Uterus (tissue), 4 donors: ENCODE measurements around the gene SLC39A7. TPM values are rescaled to one million over a fixed set of nuclear protein-coding genes. Genes with fewer than 3 reads are reported as not detected.
A peak's percentile ranks its signal among the peaks of the same experiment; 100 is the strongest.

Experiments used
- DNase-seq, 2 donors: peaks; one replicate each; pipeline ENCODE4 v3.0.0-alpha.2; 2019 to 2020
- H3K27ac ChIP-seq, 2 donors: fragments of 200-600 bp; sonication (generic); 1 replicate in 1 of 2; 2 replicates in 1 of 2; pipeline ENCODE4 v1.5.1; 2016 to 2018
- H3K27me3 ChIP-seq, 2 donors: fragments of 200-600 bp; sonication (generic); one replicate each; pipeline ENCODE4 v1.5.1; 2018 to 2019; ENCODE audit warnings: control low read depth in 1 of 2
- H3K36me3 ChIP-seq, 2 donors: fragments of 200-600 bp; sonication (generic); one replicate each; pipeline ENCODE4 v1.5.1; 2019; ENCODE audit warnings: control low read depth in 1 of 2
- H3K4me1 ChIP-seq, 2 donors: fragments of 200-600 bp; sonication (generic); one replicate each; pipeline ENCODE4 v1.5.1; 2018 to 2019; ENCODE audit warnings: control low read depth in 1 of 2
- H3K4me3 ChIP-seq, 2 donors: fragments of 200-600 bp; sonication (generic); 1 replicate in 1 of 2; 2 replicates in 1 of 2; pipeline ENCODE4 v1.5.1; 2018 to 2019; ENCODE audit warnings: mild to moderate bottlenecking in 1 of 2
- H3K9me3 ChIP-seq, 2 donors: fragments of 200-600 bp; sonication (generic); one replicate each; pipeline ENCODE4 v1.5.1; 2019; ENCODE audit warnings: control low read depth in 1 of 2
- POLR2A ChIP-seq, 2 donors: fragments of 450-650 bp; IDR thresholded peaks; one replicate each; pipeline ENCODE4 v1.6.1; 2016; ENCODE audit warnings: antibody characterized with exemption in 2 of 2, mild to moderate bottlenecking in 1 of 2, moderate library complexity in 1 of 2
- intact Hi-C: fragments of 100-400 bp; cut with DNase I; formaldehyde crosslinking; loops from one replicate; pipeline ENCODE4 v1.15.1; 2023; ENCODE audit warnings: low total_unique reads
- total RNA-seq, 4 donors: library from RNA; depleted of rRNA in 3 of 4; stranded (reverse); fragments of >200 nt in 3 of 4; gene quantifications; one replicate each; pipeline versions ENCODE4 v1.1.0 to v1.2.4, GENCODE V29; 2014 to 2023
- TF ChIP-seq, protein P1 (sequence below), 4 experiments: fragments of 200-600 bp in 2 of 4; fragments of 450-650 bp in 2 of 4; sonication (generic) in 2 of 4; IDR thresholded peaks; one replicate each; pipeline ENCODE4 v1.5.1; 2016 to 2019; ENCODE audit warnings: antibody characterized with exemption in 4 of 4, mild to moderate bottlenecking in 2 of 4, moderate library complexity in 1 of 4
- donor health status: DM: yes; HTN: yes; CAD: no.

SLC39A7 gene
- total RNA-seq, 4 donors from 2014 or later: 53.8 to 87.8 (median 57.5) TPM

DNA sequence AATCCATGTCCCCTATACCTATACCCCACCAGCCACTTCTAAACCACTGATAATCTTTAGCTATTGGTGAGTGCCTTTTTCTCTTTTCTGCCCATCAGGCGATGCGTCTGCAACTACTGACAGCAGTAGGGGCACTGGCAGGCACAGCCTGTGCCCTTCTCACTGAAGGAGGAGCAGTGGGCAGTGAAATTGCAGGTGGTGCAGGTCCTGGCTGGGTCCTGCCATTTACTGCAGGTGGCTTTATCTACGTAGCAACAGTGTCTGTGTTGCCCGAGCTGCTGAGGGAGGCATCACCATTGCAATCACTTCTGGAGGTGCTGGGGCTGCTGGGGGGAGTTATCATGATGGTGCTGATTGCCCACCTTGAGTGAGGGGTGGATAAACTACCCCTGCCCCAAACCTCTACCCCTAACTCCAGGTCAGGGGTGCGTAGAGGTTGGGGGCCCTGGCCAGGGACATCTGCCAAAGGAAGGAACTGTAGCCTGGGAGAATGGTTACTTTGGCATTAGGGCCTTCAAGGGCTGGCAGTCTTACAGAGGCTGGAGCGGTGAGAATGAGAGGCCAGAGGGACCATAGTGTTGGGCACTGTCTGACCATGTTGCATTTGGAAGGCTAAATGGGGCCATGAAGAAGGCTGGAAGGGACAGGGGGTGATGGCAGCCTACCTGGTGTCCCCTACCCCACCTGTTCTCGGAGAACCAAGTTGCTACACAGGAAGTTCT, 2.9 kb downstream of the SLC39A7 start:
- Histone ChIP-seq H3K4me3 (no peak overlapping the region), H3K27ac (no peak overlapping the region), H3K36me3 (no peaks in the 10 kb centered on the region), H3K9me3 (no peaks in the 10 kb centered on the region), H3K4me1 (peaks cover 10% of the 10 kb centered on the region in 2 donors), H3K27me3 (no peaks in the 10 kb centered on the region)
- no peak for TF ChIP-seq POLR2A (IDR thresholded peaks at IDR 0.05)
- TF ChIP-seq, protein P1, sequence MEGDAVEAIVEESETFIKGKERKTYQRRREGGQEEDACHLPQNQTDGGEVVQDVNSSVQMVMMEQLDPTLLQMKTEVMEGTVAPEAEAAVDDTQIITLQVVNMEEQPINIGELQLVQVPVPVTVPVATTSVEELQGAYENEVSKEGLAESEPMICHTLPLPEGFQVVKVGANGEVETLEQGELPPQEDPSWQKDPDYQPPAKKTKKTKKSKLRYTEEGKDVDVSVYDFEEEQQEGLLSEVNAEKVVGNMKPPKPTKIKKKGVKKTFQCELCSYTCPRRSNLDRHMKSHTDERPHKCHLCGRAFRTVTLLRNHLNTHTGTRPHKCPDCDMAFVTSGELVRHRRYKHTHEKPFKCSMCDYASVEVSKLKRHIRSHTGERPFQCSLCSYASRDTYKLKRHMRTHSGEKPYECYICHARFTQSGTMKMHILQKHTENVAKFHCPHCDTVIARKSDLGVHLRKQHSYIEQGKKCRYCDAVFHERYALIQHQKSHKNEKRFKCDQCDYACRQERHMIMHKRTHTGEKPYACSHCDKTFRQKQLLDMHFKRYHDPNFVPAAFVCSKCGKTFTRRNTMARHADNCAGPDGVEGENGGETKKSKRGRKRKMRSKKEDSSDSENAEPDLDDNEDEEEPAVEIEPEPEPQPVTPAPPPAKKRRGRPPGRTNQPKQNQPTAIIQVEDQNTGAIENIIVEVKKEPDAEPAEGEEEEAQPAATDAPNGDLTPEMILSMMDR (IDR thresholded peaks at IDR 0.05): no peak
- no peak for DNase-seq
- intact Hi-C loops: loop anchor here (10.0 kb wide), 1 partner anchor 91 kb away; the partner anchor contains the start of gene RGL2

DNA sequence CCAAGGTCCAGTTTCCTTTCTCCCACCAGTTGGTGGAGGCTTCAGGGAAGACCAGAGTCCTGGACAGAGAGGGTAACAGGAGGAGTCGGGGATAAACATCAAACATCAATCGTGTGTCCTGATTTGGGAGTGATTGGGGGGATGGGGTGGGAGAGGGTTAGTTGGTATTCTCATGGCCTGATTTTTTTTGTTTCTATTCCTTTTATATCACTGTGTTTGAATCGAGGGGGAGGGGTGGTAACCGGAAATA, 3.4 kb downstream of the SLC39A7 start:
- Histone ChIP-seq H3K27ac (no peak overlapping the region), H3K4me1 (peaks cover 10% of the 10 kb centered on the region in 2 donors), H3K36me3 (no peaks in the 10 kb centered on the region), H3K27me3 (no peaks in the 10 kb centered on the region), H3K9me3 (no peaks in the 10 kb centered on the region), H3K4me3 (peak overlapping the region in 1 of 2 donors; percentile 41)
- intact Hi-C loops: loop anchor here (10.0 kb wide), 1 partner anchor 91 kb away; the partner anchor contains the start of gene RGL2
- no peak for DNase-seq
- TF ChIP-seq, protein P1 (IDR thresholded peaks at IDR 0.05): no peak
- TF ChIP-seq POLR2A (IDR thresholded peaks at IDR 0.05): no peak

DNA sequence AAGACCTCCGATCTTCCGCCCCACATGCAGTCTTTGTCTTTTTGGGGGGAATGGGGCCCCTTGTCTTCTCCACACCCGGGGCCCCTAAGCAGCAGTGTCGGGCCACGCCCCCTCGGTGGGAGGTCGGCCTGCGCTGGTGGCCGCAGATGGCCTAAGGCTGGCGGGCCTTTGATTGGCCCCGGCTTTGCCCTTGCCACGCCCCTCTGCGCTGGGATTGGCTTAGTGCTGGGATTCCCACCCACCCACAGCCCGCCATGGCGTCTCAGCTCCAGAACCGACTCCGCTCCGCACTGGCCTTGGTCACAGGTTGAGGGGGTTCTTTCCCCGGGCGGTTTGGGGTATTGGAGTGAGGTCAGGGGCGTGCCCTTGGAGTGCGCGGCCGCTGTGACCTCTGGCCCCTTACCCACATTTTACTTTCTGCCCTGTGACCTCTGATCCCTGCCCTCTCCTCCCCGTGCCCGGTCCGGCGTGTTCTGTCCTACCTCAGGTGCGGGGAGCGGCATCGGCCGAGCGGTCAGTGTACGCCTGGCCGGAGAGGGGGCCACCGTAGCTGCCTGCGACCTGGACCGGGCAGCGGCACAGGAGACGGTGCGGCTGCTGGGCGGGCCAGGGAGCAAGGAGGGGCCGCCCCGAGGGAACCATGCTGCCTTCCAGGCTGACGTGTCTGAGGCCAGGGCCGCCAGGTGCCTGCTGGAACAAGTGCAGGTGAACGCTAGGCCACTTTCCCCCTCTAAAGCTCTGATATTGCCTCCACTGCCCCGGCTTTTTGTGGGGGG, 3.9 kb downstream of the SLC39A7 start, which contains the start of gene HSD17B8:
Gene HSD17B8, plus strand, starts transcription at position 241 of the 776 bp plus-strand sequence. Its CDS starts 14 bp downstream, at position 255.
- TF ChIP-seq POLR2A (IDR thresholded peaks at IDR 0.05): peak in 1 of 2 donors; percentile 48
- TF ChIP-seq, protein P1 (IDR thresholded peaks at IDR 0.05): peak in 1 of 4 experiments; percentile 7
- Histone ChIP-seq H3K27me3 (no peaks in the 10 kb centered on the region), H3K4me3 (peak within 1 kb of the TSS; percentile 41), H3K4me1 (peaks cover 10% of the 10 kb centered on the region in 2 donors), H3K27ac (peak within 1 kb of the TSS in 1 of 2 donors; percentile 35), H3K36me3 (no peaks in the 10 kb centered on the region), H3K9me3 (no peaks in the 10 kb centered on the region)
- intact Hi-C loops: loop anchor here (10.0 kb wide), 1 partner anchor 90 kb away; the partner anchor contains the start of gene RGL2
- peak; percentile 89 to 90 for DNase-seq

DNA sequence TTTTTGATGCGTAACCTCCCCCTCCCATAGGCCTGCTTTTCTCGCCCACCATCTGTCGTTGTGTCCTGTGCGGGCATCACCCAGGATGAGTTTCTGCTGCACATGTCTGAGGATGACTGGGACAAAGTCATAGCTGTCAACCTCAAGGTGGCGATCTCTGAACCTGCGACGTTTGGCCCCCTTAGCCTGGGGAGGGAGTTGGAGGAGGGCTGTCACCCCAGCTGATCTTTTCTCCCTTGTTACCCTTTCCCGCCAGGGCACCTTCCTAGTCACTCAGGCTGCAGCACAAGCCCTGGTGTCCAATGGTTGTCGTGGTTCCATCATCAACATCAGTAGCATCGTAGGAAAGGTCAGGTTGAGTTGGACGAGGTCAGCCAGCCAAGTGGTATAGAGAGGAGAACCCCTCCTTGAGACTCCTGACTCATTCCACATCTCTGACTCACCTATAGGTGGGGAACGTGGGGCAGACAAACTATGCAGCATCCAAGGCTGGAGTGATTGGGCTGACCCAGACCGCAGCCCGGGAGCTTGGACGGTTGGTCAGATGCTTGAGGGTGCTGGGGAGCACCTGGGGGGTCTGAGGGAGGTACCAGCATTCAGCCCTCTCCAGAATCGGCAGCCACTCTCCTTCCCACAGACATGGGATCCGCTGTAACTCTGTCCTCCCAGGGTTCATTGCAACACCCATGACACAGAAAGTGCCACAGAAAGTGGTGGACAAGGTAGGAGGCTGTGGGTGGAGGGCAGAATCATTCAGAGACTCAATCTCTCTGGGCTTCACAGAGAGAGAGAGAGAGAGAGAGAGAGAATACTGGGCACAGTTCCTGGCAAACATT, 4.7 kb downstream of the SLC39A7 start:
- Histone ChIP-seq H3K9me3 (no peaks in the 10 kb centered on the region), H3K36me3 (no peaks in the 10 kb centered on the region), H3K4me3 (peak overlapping the region; percentile 41), H3K4me1 (peaks cover 10% of the 10 kb centered on the region in 2 donors), H3K27me3 (no peaks in the 10 kb centered on the region), H3K27ac (no peak overlapping the region)
- no peak for DNase-seq
- TF ChIP-seq, protein P1 (IDR thresholded peaks at IDR 0.05): no peak
- TF ChIP-seq POLR2A (IDR thresholded peaks at IDR 0.05): no peak
- intact Hi-C loops: loop anchor here (10.0 kb wide), 1 partner anchor 89 kb away; the partner anchor contains the start of gene RGL2
